ENCODE data around the gene MRPL54. TPM values are rescaled to one million over a fixed set of nuclear protein-coding genes. Genes with fewer than 3 reads are reported as not detected.
A peak's percentile ranks its signal among the peaks of the same experiment; 100 is the strongest.
"Not testable (repeated sequence)": the region's sequence is repeated elsewhere in the genome, so short reads cannot be mapped to it uniquely, and the experiment has no call there.

The MRPL54 gene
- polyA plus RNA-seq, 10 donors: 16.5 to 32.1 (median 26.9) TPM

- DNase-seq: no peak
Observed at GRCh38 chr19:3737487-3738205, 24.8 kb upstream of the MRPL54 start.

- DNase-seq: no peak
Observed at GRCh38 chr19:3738477-3739220, 23.8 kb upstream of the MRPL54 start.

DNA sequence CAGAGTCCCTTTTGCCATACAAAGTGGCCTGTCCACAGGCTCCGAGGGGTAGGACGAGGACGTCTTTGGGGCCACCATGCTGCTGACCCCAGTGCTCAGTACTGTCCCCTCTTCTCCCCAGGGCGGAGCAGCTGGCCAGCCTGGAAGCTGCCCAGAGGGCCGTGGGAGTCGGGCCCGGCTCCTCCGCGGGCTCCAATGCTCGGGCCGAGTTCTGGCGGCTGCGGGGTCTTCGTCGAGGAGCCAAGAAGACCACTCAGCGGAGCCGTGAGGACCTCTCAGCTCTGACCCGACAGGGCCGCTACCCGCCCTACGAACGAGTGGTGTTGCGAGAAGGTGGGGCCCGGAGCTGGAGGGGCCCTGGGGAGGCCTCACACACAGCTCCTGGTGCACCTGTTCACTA is 22.1 kb upstream of the MRPL54 start:
- DNase-seq: no peak

- DNase-seq: no peak
Observed at GRCh38 chr19:3743486-3743885, 19.0 kb upstream of the MRPL54 start.

GRCh38 chr19:3745363-3746045 is 17.0 kb upstream of the MRPL54 start:
- DNase-seq: no peak

- no peak for DNase-seq
Observed at GRCh38 chr19:3746371-3747056, 16.0 kb upstream of the MRPL54 start.

DNA sequence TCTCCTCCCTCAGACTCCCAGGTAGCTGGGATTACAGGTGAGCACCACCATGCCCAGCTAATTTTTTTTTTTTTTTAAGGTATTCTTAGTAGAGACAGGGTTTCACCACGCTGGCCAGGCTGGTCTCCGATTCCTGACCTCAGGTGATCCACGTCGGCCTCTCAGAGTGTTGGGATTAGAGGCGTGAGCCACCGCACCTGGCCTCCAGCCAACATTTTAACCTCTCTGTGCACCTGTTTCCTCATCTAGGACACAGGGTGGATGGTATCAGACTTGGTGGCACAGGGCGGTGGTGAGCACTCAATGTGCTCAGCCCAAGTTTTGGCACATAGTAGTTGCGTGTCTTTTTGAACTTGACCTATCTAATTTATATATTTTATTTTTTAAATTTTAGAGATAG is 13.5 kb upstream of the MRPL54 start:
- DNase-seq: no peak

- DNase-seq: no peak
Observed at GRCh38 chr19:3750211-3750610, 12.3 kb upstream of the MRPL54 start.

DNA sequence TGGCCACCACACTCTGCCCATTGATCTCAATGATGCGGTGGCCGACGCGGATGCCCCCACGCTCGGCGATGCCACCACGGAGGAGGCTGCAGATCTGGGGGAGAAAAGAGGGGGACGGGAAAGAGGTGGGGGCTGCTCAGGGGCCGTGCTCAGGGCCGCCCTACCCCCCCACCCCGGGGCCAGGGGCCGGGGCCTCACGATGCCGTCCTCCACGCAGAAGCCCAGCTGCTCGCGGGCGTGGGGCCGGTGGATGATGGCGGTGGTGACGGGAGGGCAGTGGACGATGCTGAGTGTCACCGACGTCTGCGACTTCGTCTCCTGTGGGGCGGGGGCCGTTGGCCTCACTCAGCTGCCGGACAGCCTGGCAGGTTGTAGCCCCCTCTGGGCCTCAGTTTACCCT is 11.2 kb upstream of the MRPL54 start:
- DNase-seq: no peak

DNA sequence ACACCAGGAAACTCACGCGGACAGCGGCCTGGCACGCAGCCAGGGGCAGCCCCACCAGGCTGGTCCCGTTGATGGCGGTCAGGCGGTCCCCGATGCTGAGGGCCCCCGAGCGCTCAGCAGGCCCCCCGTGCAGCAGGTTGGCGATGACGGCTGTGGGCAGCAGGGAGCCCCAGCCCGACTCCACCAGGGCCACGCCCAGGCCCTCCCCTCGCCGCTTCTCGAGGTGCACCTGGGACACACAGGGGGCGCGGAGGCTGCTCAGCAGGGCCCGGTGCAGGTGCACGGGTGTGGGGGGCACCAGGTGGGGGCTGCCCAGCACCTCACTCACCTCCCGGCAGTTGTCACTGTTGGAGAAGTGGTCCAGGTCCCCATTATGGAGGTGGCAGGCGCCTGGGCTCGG is 10.0 kb upstream of the MRPL54 start:
- no peak for DNase-seq

GRCh38 chr19:3753631-3754410 is 8.7 kb upstream of the MRPL54 start:
- no peak for DNase-seq

DNA sequence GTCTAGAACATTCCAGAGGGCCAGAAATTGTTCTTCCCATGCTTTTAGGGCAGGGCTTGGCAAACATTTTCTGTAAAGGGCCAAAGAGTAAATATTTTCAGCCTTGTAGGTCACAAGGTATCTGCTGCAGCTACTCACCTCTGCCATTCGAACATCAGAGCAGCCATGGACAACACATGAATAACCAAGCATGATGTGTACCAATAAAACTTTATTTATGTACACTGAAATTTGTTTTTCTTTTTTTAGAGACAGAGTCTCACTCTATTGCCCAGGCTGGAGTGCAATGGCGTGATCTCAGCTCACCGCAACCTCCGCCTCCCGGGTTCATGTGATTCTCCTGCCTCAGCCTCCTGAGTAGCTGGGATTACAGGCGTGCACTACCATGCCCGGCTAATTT is 4.8 kb upstream of the MRPL54 start:
- not testable (repeated sequence) for DNase-seq

- not testable (repeated sequence) for DNase-seq
Observed at GRCh38 chr19:3758297-3758696, 4.2 kb upstream of the MRPL54 start.

GRCh38 chr19:3759482-3760254 is 2.8 kb upstream of the MRPL54 start:
- DNase-seq: no peak

- DNase-seq: peak in 1 of 3 donors; percentile 12
Observed at GRCh38 chr19:3760871-3761361, 1.6 kb upstream of the MRPL54 start.

DNA sequence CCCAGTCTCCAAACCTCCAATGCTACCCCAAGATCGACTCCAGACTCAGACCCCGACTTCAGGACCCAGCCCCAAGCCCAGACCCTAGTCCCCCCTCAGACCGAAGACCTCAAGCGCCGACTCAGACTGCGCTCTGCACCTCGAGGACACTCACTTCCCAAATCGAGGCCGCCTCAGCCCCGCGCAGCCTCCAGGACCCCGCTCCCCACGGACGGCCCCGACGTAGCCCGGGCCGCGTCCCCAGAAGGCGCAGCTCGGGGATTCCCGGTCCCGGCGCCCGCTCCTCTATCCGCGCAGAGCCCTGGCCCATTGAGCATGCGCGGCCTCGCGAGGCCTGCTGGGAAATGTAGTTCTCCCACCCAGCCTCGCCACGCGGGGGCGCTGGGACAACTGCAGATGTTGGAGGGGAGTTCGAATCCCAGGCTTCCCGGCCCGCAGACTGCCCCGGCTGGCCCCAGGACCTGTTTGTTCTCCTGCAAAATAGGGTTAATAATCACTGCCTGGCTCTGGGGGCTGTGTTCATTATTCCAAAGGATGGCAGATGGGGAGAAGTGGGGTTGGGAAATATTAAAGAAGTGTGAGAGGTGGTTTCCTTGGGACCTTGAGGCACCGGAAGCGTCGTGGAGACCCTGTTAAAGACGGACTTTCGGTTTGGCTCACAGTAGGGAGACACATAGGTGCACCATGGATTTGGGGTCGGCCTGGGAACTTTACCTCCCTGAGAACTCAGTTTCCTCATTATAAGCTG is 926 bp upstream of the MRPL54 start, which contains the start of gene APBA3:
Gene APBA3, minus strand, starts transcription at position 311 of the 748 bp plus-strand sequence. CDS start 1,428 bp downstream, outside the sequence.
- DNase-seq: peak; percentile 88 to 95 (median 94)

DNA sequence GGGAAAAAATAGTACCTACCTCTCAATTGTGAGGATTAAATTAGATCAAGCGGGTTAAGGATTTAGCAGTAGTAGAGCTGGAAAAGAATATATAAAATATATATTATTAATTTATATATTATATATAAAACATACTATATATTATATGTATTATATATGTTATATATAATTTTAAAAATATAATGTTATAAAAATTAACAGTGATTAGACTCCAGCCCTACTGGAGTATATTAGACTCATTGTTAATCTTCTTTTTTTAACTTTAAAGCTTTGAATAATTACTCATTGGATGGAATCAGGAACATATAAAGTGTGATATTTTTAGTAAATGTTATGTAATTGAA is 380 bp upstream of the MRPL54 start:
- no peak for DNase-seq

DNA sequence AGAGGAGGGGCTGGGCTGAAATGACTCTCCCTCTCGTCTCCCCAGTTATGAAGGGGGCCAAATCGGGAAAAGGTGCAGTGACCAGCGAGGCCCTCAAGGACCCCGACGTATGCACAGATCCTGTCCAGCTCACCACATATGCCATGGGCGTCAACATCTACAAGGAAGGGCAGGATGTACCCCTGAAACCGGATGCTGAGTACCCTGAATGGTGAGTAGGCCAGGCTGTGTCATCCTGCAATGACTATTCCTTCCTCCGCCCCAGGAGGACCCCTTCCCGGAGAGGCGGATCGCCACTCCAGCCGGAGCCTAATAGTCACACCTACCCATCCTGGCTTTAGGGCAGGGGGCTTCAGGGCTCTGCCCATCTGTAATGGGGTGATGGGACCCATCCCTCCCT is 2.6 kb downstream of the MRPL54 start:
- DNase-seq: no peak

DNA sequence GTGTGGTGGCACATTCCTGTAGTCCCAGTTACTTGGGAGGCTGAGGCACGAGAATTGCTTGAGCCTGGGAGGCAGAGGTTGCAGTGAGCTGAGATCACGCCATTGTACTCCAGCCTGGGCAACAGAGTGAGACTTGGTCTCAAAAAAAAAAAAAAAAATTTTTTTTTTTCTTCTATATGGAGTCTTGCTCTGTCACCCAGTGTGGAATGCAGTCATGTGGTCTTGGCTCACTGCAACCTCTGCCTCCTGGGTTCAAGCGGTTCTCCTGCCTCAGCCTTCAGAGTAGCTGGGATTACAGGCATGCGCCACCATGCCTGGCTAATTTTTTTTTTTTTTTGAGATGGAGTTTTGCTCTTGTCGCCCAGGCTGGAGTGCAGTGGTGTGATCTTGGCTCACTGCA is 3.3 kb downstream of the MRPL54 start:
- DNase-seq: not testable (repeated sequence)

DNA sequence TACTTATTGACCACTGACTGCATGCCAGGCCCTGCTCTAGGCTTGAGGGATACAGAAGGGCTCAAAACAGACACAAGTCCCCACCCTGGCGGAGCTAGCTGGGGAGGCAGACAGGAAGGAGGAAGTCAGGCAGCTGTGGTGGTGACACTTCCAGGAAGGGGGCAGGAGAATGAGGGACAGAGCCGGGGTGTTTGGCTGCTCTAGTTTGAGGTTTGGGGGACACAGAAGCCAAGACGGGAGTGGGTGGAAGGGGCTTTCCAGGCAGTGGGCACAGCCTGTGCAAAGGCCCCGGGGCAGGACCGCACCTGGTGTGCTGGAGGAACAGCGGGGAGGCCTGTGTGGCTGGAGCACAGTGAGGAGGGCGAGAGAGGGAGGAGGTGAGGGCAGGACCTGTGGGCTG is 4.0 kb downstream of the MRPL54 start:
- DNase-seq: no peak

Data from muscle of back (tissue), 11 donors.